Prostate gland (tissue), 2 donors: Measurements from ENCODE around the gene GSTA4. TPM values are rescaled to one million over a fixed set of nuclear protein-coding genes. Genes with fewer than 3 reads are reported as not detected.
"Not testable (repeated sequence)": the region's sequence is repeated elsewhere in the genome, so short reads cannot be mapped to it uniquely, and the experiment has no call there.

Experiments
- DNase-seq: peaks from one replicate; pipeline ENCODE4 v3.0.0-alpha.2; 2019; ENCODE audit warnings: low spot score
- H3K27ac ChIP-seq, 2 donors: fragments of 200-600 bp; sonication (generic); 2 replicates each; pipeline ENCODE4 v1.5.1; 2017 to 2019
- H3K27me3 ChIP-seq: fragments of 200-600 bp; sonication (generic); replicated peaks from 2 replicates; pipeline ENCODE4 v1.5.1; 2019; ENCODE audit not compliant: insufficient read depth
- H3K36me3 ChIP-seq, 2 donors: fragments of 200-600 bp; sonication (generic); 1 replicate in 1 of 2; 2 replicates in 1 of 2; pipeline versions ENCODE4 v1.5.1 to v1.8.1; 2017 to 2019
- H3K4me1 ChIP-seq: fragments of 200-600 bp; sonication (generic); replicated peaks from 2 replicates; pipeline ENCODE4 v1.5.1; 2019
- H3K4me3 ChIP-seq, 2 donors: fragments of 200-600 bp; sonication (generic); 2 replicates each; pipeline ENCODE4 v1.5.1; 2017 to 2019
- H3K9me3 ChIP-seq: fragments of 200-600 bp; sonication (generic); 2 replicates; pipeline ENCODE4 v1.5.1; 2017
- POLR2A ChIP-seq: fragments of 450-650 bp; IDR thresholded peaks from one replicate; pipeline ENCODE4 v1.6.1; 2016; ENCODE audit warnings: antibody characterized with exemption, mild to moderate bottlenecking
- POLR2AphosphoS5 ChIP-seq: sonication (generic); formaldehyde crosslinking; IDR thresholded peaks from one replicate; pipeline ENCODE4 v1.6.1; 2017; ENCODE audit warnings: antibody characterized with exemption
- WGBS: methylation state at CpG from one replicate; pipeline ENCODE4 v1.1.5; 2018; 5-methylcytosine and 5-hydroxymethylcytosine counted together
- intact Hi-C: fragments of 100-400 bp; cut with DNase I; formaldehyde crosslinking; loops from one replicate; pipeline ENCODE4 v1.14.2; 2022
- total RNA-seq, 2 donors: library from RNA; depleted of rRNA; stranded (reverse); fragments of >200 nt; gene quantifications; one replicate each; pipeline ENCODE4 v1.1.0, GENCODE V29; 2016
- TF ChIP-seq, protein P1 (sequence below), 4 experiments: fragments of 200-600 bp in 2 of 4; fragments of 450-650 bp in 2 of 4; sonication (generic) in 2 of 4; IDR thresholded peaks; 1 replicate in 3 of 4; 2 replicates in 1 of 4; pipeline ENCODE4 v1.5.1; 2016 to 2019; ENCODE audit warnings: antibody characterized with exemption in 4 of 4, mild to moderate bottlenecking in 2 of 4, moderate library complexity in 2 of 4

The GSTA4 gene
- total RNA-seq, 2 donors from 2014 or later = 62.2 to 96.7 TPM

DNA sequence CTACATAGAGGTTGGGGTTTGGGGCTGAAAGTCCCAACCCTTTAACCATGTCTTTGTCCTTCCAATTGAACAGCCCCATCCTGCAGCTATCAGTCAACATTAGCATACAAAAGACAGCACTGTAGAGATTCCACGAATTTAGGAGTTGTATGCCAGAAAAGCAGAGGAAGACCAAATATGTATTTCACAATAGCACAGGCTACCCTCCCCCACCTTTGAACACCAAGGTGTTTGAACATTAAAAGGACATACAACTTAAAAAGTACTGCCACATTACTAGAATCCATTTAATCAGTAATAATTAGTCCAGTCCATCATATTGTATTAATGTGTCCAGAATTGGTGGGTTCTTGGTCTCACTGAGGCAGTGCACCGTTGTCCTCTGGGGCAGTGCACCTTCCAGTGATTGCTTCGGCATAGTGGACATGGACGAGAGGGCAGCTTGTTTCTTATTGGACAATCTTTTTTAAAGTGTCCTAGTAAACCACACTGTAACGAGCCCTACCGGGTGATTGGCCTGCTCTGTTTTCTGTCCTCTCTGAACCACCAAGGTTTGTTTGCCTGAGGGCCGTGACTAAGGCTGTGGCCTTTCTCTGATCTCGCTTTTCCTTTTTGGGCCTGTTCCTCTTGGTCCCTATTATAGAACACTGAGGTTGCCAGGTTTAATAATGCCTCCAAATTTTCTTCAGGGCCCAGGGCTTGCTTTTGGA lies 36.4 kb downstream of the GSTA4 start:
- H3K27me3 ChIP-seq = no peaks in the 10 kb centered on the region
- no peak overlapping the region for H3K4me3 ChIP-seq
- no peaks in the 10 kb centered on the region for H3K9me3 ChIP-seq
- no peak for DNase-seq
- TF ChIP-seq POLR2AphosphoS5 (no peak), POLR2A (no peak)
- TF ChIP-seq, protein P1, sequence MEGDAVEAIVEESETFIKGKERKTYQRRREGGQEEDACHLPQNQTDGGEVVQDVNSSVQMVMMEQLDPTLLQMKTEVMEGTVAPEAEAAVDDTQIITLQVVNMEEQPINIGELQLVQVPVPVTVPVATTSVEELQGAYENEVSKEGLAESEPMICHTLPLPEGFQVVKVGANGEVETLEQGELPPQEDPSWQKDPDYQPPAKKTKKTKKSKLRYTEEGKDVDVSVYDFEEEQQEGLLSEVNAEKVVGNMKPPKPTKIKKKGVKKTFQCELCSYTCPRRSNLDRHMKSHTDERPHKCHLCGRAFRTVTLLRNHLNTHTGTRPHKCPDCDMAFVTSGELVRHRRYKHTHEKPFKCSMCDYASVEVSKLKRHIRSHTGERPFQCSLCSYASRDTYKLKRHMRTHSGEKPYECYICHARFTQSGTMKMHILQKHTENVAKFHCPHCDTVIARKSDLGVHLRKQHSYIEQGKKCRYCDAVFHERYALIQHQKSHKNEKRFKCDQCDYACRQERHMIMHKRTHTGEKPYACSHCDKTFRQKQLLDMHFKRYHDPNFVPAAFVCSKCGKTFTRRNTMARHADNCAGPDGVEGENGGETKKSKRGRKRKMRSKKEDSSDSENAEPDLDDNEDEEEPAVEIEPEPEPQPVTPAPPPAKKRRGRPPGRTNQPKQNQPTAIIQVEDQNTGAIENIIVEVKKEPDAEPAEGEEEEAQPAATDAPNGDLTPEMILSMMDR (IDR thresholded peaks at IDR 0.05) = no peak
- 73% methylated on average over 8 of the region's 8 CpGs for WGBS
- no peaks in the 10 kb centered on the region for H3K4me1 ChIP-seq
- intact Hi-C loops = no loop called here
- H3K27ac ChIP-seq = no peak overlapping the region
- no peaks in the 10 kb centered on the region for H3K36me3 ChIP-seq

DNA sequence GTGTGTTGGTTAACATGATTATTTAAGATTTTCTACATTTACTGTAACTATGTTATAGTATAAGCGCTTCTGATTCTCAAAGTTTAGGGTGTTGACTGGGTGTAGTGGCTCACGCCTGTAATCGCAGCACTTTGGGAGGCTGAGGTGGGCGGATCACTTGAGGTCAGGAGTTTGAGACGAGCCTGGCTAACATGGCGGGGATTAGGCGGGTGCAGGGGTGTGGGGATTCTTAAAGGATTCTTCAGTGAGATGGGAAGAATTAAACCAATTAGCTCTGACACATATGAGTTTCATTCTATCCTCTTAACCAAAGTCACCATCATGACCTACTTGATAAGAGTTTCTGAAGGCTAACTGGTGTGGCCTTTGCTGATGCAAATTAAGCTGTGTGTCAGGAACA lies 39.2 kb downstream of the GSTA4 start:
- H3K27me3 ChIP-seq = no peaks in the 10 kb centered on the region
- 94% methylated on average over 7 of the region's 7 CpGs for WGBS
- intact Hi-C loops = no loop called here
- no peaks in the 10 kb centered on the region for H3K36me3 ChIP-seq
- H3K9me3 ChIP-seq = no peaks in the 10 kb centered on the region
- H3K27ac ChIP-seq = no peak overlapping the region
- DNase-seq = no peak
- H3K4me1 ChIP-seq = no peaks in the 10 kb centered on the region
- no peak overlapping the region for H3K4me3 ChIP-seq
- TF ChIP-seq POLR2A (no peak), POLR2AphosphoS5 (no peak)
- TF ChIP-seq, protein P1 (IDR thresholded peaks at IDR 0.05) = no peak

DNA sequence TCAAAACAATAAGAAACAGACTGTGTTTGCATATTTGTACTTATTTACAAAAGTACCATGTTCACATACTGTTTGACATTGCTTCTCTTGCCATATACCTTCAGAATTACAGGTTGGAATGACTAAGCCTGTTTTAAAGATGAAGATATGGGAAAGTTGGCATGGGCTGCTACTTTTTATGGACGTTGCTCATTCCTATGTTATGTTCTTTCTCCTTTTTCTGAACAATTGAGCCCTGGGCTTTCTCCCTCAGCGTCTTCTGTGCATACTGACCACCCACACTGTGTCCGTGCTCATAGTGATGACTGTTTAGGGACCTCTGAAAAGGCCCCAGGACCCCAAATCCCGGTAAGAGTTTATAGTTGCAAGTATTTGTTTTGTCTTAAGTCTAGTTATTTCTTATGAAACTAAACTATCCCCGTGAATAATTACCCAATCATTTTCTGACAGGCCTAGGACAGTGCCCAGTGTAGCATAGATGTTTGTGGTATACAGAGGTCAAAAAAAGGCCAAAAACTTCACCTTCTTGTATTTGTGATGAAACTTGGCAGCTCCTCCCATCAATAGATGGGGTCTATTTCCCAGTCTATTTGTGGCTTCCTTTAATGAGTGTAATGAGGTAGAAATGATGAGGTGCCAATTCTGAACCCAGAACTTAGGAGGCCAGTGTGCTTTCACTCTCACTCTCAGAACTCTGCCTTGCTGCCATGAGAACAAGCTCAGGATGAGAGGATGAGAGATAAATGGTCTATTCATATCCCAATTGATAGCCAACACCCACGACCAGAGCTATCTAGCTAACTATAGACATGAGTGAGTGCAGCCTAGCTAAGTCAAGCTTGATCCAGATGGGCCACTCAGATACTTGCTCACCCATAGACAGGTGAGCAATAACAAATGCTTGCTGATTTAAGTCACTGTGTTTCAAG lies 40.9 kb downstream of the GSTA4 start:
- WGBS = 50% methylated on average over 6 of the region's 6 CpGs
- DNase-seq = no peak
- H3K9me3 ChIP-seq = no peaks in the 10 kb centered on the region
- intact Hi-C loops = no loop called here
- no peaks in the 10 kb centered on the region for H3K27me3 ChIP-seq
- no peaks in the 10 kb centered on the region for H3K4me1 ChIP-seq
- no peak overlapping the region for H3K27ac ChIP-seq
- TF ChIP-seq POLR2A (no peak), POLR2AphosphoS5 (no peak)
- TF ChIP-seq, protein P1 (IDR thresholded peaks at IDR 0.05) = no peak
- H3K4me3 ChIP-seq = no peak overlapping the region
- H3K36me3 ChIP-seq = no peaks in the 10 kb centered on the region

- DNase-seq = no peak
- WGBS = 15% methylated on average over 5 of the region's 5 CpGs
- intact Hi-C loops = no loop called here
- H3K4me1 ChIP-seq = no peaks in the 10 kb centered on the region
- TF ChIP-seq, protein P1 (IDR thresholded peaks at IDR 0.05) = no peak
- TF ChIP-seq POLR2AphosphoS5 (no peak), POLR2A (no peak)
- no peaks in the 10 kb centered on the region for H3K36me3 ChIP-seq
- no peak overlapping the region for H3K4me3 ChIP-seq
- no peaks in the 10 kb centered on the region for H3K27me3 ChIP-seq
- H3K9me3 ChIP-seq = no peaks in the 10 kb centered on the region
- no peak overlapping the region for H3K27ac ChIP-seq
Observed at GRCh38 chr6:52946306-52946705, 48.8 kb downstream of the GSTA4 start.

- 72% methylated on average over 10 of the region's 10 CpGs for WGBS
- H3K36me3 ChIP-seq, intact Hi-C loops, H3K4me1 ChIP-seq, H3K27me3 ChIP-seq, H3K9me3 ChIP-seq, H3K4me3 ChIP-seq, DNase-seq, H3K27ac ChIP-seq: not testable (repeated sequence)
Observed at GRCh38 chr6:52942821-52943220, 52.3 kb downstream of the GSTA4 start.
